Measurements from ENCODE around the gene OTOS. TPM values are rescaled to one million over a fixed set of nuclear protein-coding genes. Genes with fewer than 3 reads are reported as not detected.

Gene OTOS
- total and polyA plus RNA-seq, 5 donors from 2014 or later: not detected

DNA sequence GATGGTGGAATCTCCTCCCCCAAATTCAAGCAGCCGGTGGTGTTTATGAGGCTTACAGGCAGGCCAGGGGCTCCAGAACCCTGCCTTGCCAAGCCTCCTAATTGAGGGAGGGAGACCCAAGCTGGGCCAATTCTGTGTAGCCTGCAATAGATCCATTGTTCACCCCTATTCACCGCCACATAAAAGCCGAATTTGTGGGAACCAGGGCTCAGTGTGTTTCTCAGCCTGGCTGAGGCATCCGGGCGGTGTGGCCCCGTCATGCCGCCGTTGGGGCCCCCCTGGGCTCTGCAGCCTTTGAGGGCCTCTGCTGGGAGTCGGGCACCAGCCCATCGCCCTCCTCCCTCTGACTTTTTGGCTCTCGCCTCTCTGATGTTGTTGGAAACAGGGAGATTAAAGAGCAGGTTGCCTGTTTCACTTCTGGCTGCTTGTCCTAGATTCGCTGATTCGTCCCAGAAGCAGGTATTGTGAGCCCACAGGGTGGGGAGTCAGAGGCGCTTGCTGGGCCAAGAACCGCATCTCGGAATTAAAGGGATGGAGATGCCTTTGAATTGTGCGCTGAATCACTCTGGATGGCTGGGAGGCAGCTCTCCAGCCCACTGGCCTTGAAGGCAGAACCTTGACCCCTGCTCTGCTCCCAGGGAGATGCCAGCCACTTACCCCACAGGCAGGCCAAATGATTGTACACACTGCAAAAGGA, 14.7 kb upstream of the OTOS start:
- H3K4me1 Mint-ChIP-seq: no peaks in the 10 kb centered on the region
- no peaks in the 10 kb centered on the region for H3K36me3 ChIP-seq (ENCODE audit: control insufficient read depth, insufficient read depth, low read length)
- H3K9me3 ChIP-seq (ENCODE audit: control insufficient read depth in 2 of 2, low read length in 2 of 2): no peaks in the 10 kb centered on the region
- H3K27me3 ChIP-seq (ENCODE audit: control insufficient read depth, insufficient read depth, low read length): no peaks in the 10 kb centered on the region
- no peak overlapping the region for H3K27ac ChIP-seq (ENCODE audit: insufficient read depth, low read length, poor library complexity, severe bottlenecking)
- H3K4me3 Mint-ChIP-seq: no peak overlapping the region
- H3K9me3 Mint-ChIP-seq: peaks cover 0 to 8% (median 0%) of the 10 kb centered on the region in 7 donors
- no peak overlapping the region for H3K4me3 ChIP-seq (ENCODE audit: low read depth, low read length)
- ATAC-seq (ENCODE audit: low read depth in 2 of 2) (no peak), DNase-seq (no peak)
- H3K27ac Mint-ChIP-seq: no peak overlapping the region
- no peaks in the 10 kb centered on the region for H3K36me3 Mint-ChIP-seq
- peaks cover 4% of the 10 kb centered on the region for H3K27me3 Mint-ChIP-seq
- H3K4me1 ChIP-seq (ENCODE audit: control insufficient read depth, insufficient read depth, low read length, poor library complexity, severe bottlenecking): no peaks in the 10 kb centered on the region

- DNase-seq (no peak), ATAC-seq (ENCODE audit: low read depth in 2 of 2) (no peak)
- no peak overlapping the region for H3K4me3 Mint-ChIP-seq
- H3K27me3 Mint-ChIP-seq: peaks cover 4% of the 10 kb centered on the region
- no peaks in the 10 kb centered on the region for H3K4me1 Mint-ChIP-seq
- Histone ChIP-seq H3K9me3 (ENCODE audit: control insufficient read depth in 2 of 2, low read length in 2 of 2) (no peaks in the 10 kb centered on the region), H3K36me3 (ENCODE audit: control insufficient read depth, insufficient read depth, low read length) (no peaks in the 10 kb centered on the region), H3K27me3 (ENCODE audit: control insufficient read depth, insufficient read depth, low read length) (no peaks in the 10 kb centered on the region), H3K4me3 (ENCODE audit: low read depth, low read length) (no peak overlapping the region), H3K27ac (ENCODE audit: insufficient read depth, low read length, poor library complexity, severe bottlenecking) (no peak overlapping the region), H3K4me1 (ENCODE audit: control insufficient read depth, insufficient read depth, low read length, poor library complexity, severe bottlenecking) (no peaks in the 10 kb centered on the region)
- H3K9me3 Mint-ChIP-seq: peaks cover 0 to 8% (median 0%) of the 10 kb centered on the region in 7 donors
- no peak overlapping the region for H3K27ac Mint-ChIP-seq
- no peaks in the 10 kb centered on the region for H3K36me3 Mint-ChIP-seq
These were observed 14.1 kb upstream of the OTOS start for GRCh38 chr2:240154606-240155005.

GRCh38 chr2:240153418-240153817, 13.0 kb upstream of the OTOS start:
- DNase-seq (no peak), ATAC-seq (ENCODE audit: low read depth in 2 of 2) (no peak)
- Histone ChIP-seq H3K4me1 (ENCODE audit: control insufficient read depth, insufficient read depth, low read length, poor library complexity, severe bottlenecking) (no peaks in the 10 kb centered on the region), H3K4me3 (ENCODE audit: low read depth, low read length) (no peak overlapping the region), H3K36me3 (ENCODE audit: control insufficient read depth, insufficient read depth, low read length) (no peaks in the 10 kb centered on the region), H3K27ac (ENCODE audit: insufficient read depth, low read length, poor library complexity, severe bottlenecking) (no peak overlapping the region), H3K9me3 (ENCODE audit: control insufficient read depth in 2 of 2, low read length in 2 of 2) (no peaks in the 10 kb centered on the region), H3K27me3 (ENCODE audit: control insufficient read depth, insufficient read depth, low read length) (no peaks in the 10 kb centered on the region)
- H3K27ac Mint-ChIP-seq: peak overlapping the region in 1 of 3 donors; percentile 60
- no peaks in the 10 kb centered on the region for H3K4me1 Mint-ChIP-seq
- H3K27me3 Mint-ChIP-seq: peaks cover 4% of the 10 kb centered on the region
- H3K36me3 Mint-ChIP-seq: no peaks in the 10 kb centered on the region
- H3K9me3 Mint-ChIP-seq: peaks cover 0 to 8% (median 0%) of the 10 kb centered on the region in 7 donors
- H3K4me3 Mint-ChIP-seq: no peak overlapping the region

GRCh38 chr2:240151477-240152031, 11.1 kb upstream of the OTOS start:
- no peak overlapping the region for H3K27ac Mint-ChIP-seq
- peaks cover 4% of the 10 kb centered on the region for H3K27me3 Mint-ChIP-seq
- Histone ChIP-seq H3K27ac (ENCODE audit: insufficient read depth, low read length, poor library complexity, severe bottlenecking) (no peak overlapping the region), H3K9me3 (ENCODE audit: control insufficient read depth in 2 of 2, low read length in 2 of 2) (no peaks in the 10 kb centered on the region), H3K4me3 (ENCODE audit: low read depth, low read length) (no peak overlapping the region), H3K4me1 (ENCODE audit: control insufficient read depth, insufficient read depth, low read length, poor library complexity, severe bottlenecking) (no peaks in the 10 kb centered on the region), H3K36me3 (ENCODE audit: control insufficient read depth, insufficient read depth, low read length) (no peaks in the 10 kb centered on the region), H3K27me3 (ENCODE audit: control insufficient read depth, insufficient read depth, low read length) (no peaks in the 10 kb centered on the region)
- H3K36me3 Mint-ChIP-seq: no peaks in the 10 kb centered on the region
- ATAC-seq (ENCODE audit: low read depth in 2 of 2) (no peak), DNase-seq (no peak)
- H3K4me3 Mint-ChIP-seq: no peak overlapping the region
- H3K9me3 Mint-ChIP-seq: peaks cover 0 to 8% (median 2%) of the 10 kb centered on the region in 7 donors
- H3K4me1 Mint-ChIP-seq: peaks cover 0 to 2% (median 0%) of the 10 kb centered on the region in 4 donors

DNA sequence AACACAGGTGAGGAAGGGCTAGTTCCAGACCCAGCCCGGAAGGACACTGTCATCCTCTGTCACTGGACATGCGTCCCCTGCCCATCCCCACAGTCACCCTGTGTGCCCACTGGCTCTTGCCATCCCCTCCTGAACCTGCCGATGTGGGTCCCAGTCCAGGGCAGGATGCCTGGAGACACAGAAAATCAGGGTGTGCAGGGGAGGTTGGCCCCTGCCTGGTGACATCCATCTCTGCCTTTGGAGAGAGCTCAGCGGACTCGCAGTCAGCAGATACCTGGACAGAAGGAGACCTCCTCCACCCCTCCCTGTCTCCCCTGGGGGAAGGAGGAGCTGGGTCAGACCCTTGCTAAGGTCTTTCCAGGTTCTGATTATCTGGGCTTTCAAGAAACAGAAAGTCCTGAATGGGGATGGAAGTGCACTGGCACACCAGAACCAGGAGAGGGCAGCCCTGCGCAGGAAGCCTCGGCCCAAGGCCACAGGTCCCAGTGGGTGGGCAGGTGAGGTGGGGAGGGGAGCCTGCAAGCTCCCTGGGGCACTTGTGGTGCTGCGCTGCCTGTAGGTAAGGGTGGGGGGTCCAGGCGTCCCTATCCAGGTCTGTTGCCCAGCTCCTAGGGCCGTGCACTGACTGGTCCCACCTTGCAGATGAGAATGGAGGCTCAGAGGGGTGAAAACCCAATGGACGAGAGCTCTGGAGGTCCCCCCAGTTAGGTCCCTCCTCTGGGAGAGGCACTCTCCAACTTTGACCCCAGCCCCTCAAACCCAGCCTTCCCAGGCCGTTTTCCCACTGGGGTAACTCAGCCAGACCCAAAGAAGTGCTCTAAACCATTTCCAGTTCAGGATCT, 9.7 kb upstream of the OTOS start:
- DNase-seq: peak in 1 of 3 donors; percentile 22
- Mint-ChIP-seq H3K27me3 (peaks cover 4% of the 10 kb centered on the region), H3K4me3 (no peak overlapping the region), H3K27ac (no peak overlapping the region), H3K9me3 (peaks cover 0 to 8% (median 2%) of the 10 kb centered on the region in 7 donors), H3K36me3 (no peaks in the 10 kb centered on the region), H3K4me1 (peaks cover 0 to 2% (median 0%) of the 10 kb centered on the region in 4 donors)
- Histone ChIP-seq H3K9me3 (ENCODE audit: control insufficient read depth in 2 of 2, low read length in 2 of 2) (no peaks in the 10 kb centered on the region), H3K27me3 (ENCODE audit: control insufficient read depth, insufficient read depth, low read length) (no peaks in the 10 kb centered on the region), H3K4me3 (ENCODE audit: low read depth, low read length) (no peak overlapping the region), H3K36me3 (ENCODE audit: control insufficient read depth, insufficient read depth, low read length) (no peaks in the 10 kb centered on the region), H3K4me1 (ENCODE audit: control insufficient read depth, insufficient read depth, low read length, poor library complexity, severe bottlenecking) (no peaks in the 10 kb centered on the region), H3K27ac (ENCODE audit: insufficient read depth, low read length, poor library complexity, severe bottlenecking) (no peak overlapping the region)
- ATAC-seq (ENCODE audit: low read depth in 2 of 2): peak; percentile 15 to 34

- peaks cover 0 to 6% (median 0%) of the 10 kb centered on the region in 7 donors for H3K9me3 Mint-ChIP-seq
- Histone ChIP-seq H3K4me3 (ENCODE audit: low read depth, low read length) (no peak overlapping the region), H3K27me3 (ENCODE audit: control insufficient read depth, insufficient read depth, low read length) (no peaks in the 10 kb centered on the region), H3K27ac (ENCODE audit: insufficient read depth, low read length, poor library complexity, severe bottlenecking) (no peak overlapping the region), H3K9me3 (ENCODE audit: control insufficient read depth in 2 of 2, low read length in 2 of 2) (no peaks in the 10 kb centered on the region), H3K36me3 (ENCODE audit: control insufficient read depth, insufficient read depth, low read length) (no peaks in the 10 kb centered on the region), H3K4me1 (ENCODE audit: control insufficient read depth, insufficient read depth, low read length, poor library complexity, severe bottlenecking) (peaks cover 7% of the 10 kb centered on the region)
- H3K27ac Mint-ChIP-seq: no peak overlapping the region
- ATAC-seq (ENCODE audit: low read depth in 2 of 2) (no peak), DNase-seq (no peak)
- no peak overlapping the region for H3K4me3 Mint-ChIP-seq
- H3K27me3 Mint-ChIP-seq: peaks cover 4% of the 10 kb centered on the region
- H3K4me1 Mint-ChIP-seq: peaks cover 0 to 2% (median under 1%) of the 10 kb centered on the region in 4 donors
- no peaks in the 10 kb centered on the region for H3K36me3 Mint-ChIP-seq
These were observed 7.6 kb upstream of the OTOS start for GRCh38 chr2:240147911-240148587.

GRCh38 chr2:240147382-240147781, 6.9 kb upstream of the OTOS start:
- no peaks in the 10 kb centered on the region for H3K9me3 ChIP-seq (ENCODE audit: control insufficient read depth in 2 of 2, low read length in 2 of 2)
- DNase-seq: no peak
- Mint-ChIP-seq H3K4me1 (peaks cover 0 to 2% (median under 1%) of the 10 kb centered on the region in 4 donors), H3K36me3 (no peaks in the 10 kb centered on the region), H3K4me3 (no peak overlapping the region), H3K9me3 (peaks cover 0 to 2% (median 0%) of the 10 kb centered on the region in 7 donors), H3K27ac (no peak overlapping the region), H3K27me3 (peaks cover 4% of the 10 kb centered on the region)
- no peaks in the 10 kb centered on the region for H3K36me3 ChIP-seq (ENCODE audit: control insufficient read depth, insufficient read depth, low read length)
- no peak for ATAC-seq (ENCODE audit: low read depth in 2 of 2)
- no peak overlapping the region for H3K4me3 ChIP-seq (ENCODE audit: low read depth, low read length)
- no peak overlapping the region for H3K27ac ChIP-seq (ENCODE audit: insufficient read depth, low read length, poor library complexity, severe bottlenecking)
- H3K27me3 ChIP-seq (ENCODE audit: control insufficient read depth, insufficient read depth, low read length): no peaks in the 10 kb centered on the region
- H3K4me1 ChIP-seq (ENCODE audit: control insufficient read depth, insufficient read depth, low read length, poor library complexity, severe bottlenecking): peaks cover 7% of the 10 kb centered on the region
